SK-N-SH (cell line): Measurements from ENCODE around the gene MCCC2. TPM values are rescaled to one million over a fixed set of nuclear protein-coding genes. Genes with fewer than 3 reads are reported as not detected.

Experiments
- CTCF ChIA-PET: fragments of 300-600, 350-600 bp; formaldehyde crosslinking; extraction: SDS; loops from one replicate; lab custom pipeline; 2021; lab: Yijun Ruan, JAX
- POLR2A ChIA-PET: fragments of 350-600 bp; sonication (Branson Sonifier 250); formaldehyde crosslinking; extraction: SDS; loops from one replicate; lab custom pipeline; 2020; ENCODE audit warnings: antibody characterized with exemption, inconsistent platforms; lab: Yijun Ruan, JAX
- DNase-seq: peaks from one replicate; pipeline ENCODE4 v3.0.0; 2012
- H2AFZ ChIP-seq: fragments of 200-600 bp; sonication (generic); 2 replicates; pipeline ENCODE4 v1.8.1; 2016; ENCODE audit warnings: antibody characterized with exemption, mild to moderate bottlenecking, low read depth
- H3F3A ChIP-seq: fragments of 200-600 bp; sonication (generic); replicated peaks from 2 replicates; pipeline ENCODE3; 2016; ENCODE audit warnings: antibody characterized with exemption, mild to moderate bottlenecking; ENCODE audit not compliant: insufficient read depth
- H3K27ac ChIP-seq, 2 experiments: fragments of 200-500 bp in 1 of 2; fragments of 200-600 bp in 1 of 2; sonication (Bioruptor generic) in 1 of 2; sonication (generic), shearing (Covaris generic) in 1 of 2; 2 replicates each; pipeline versions ENCODE4 v1.5.1 to v1.6.1; 2014 to 2016; ENCODE audit warnings: low read depth in 2 of 2, inconsistent platforms in 1 of 2, low read length in 1 of 2, mild to moderate bottlenecking in 1 of 2, mixed read lengths in 1 of 2
- H3K27me3 ChIP-seq: fragments of 200-600 bp; sonication (generic), shearing (Covaris generic); 2 replicates; pipeline ENCODE4 v1.6.1; 2016; ENCODE audit warnings: mixed run types; ENCODE audit not compliant: insufficient read depth
- H3K36me3 ChIP-seq, 2 experiments: fragments of 200-500 bp in 1 of 2; fragments of 200-600 bp in 1 of 2; sonication (Bioruptor generic) in 1 of 2; sonication (generic) in 1 of 2; replicated peaks in 1 of 2; 2 replicates each; pipeline versions ENCODE3 to v1.5.1; 2014 to 2016; ENCODE audit warnings: low read length in 1 of 2, mild to moderate bottlenecking in 1 of 2; ENCODE audit not compliant: insufficient read depth in 2 of 2, control insufficient read depth in 1 of 2
- H3K4me1 ChIP-seq, 2 experiments: fragments of 200-500 bp in 1 of 2; fragments of 200-600 bp in 1 of 2; sonication (Bioruptor generic) in 1 of 2; sonication (generic), shearing (Covaris generic) in 1 of 2; 2 replicates each; pipeline versions ENCODE4 v1.5.1 to v1.6.1; 2014 to 2016; ENCODE audit warnings: low read depth in 1 of 2, low read length in 1 of 2, mixed run types in 1 of 2; ENCODE audit not compliant: insufficient read depth in 2 of 2, control insufficient read depth in 1 of 2
- H3K4me2 ChIP-seq: fragments of 200-600 bp; sonication (generic), shearing (Covaris generic); 2 replicates; pipeline ENCODE4 v1.6.1; 2017; ENCODE audit warnings: mixed run types
- H3K4me3 ChIP-seq, 2 experiments: fragments of 200-500 bp in 1 of 2; fragments of 200-600 bp in 1 of 2; sonication (Bioruptor generic) in 1 of 2; sonication (generic), shearing (Covaris generic) in 1 of 2; 2 replicates each; pipeline versions ENCODE4 v1.5.1 to v1.8.1; 2014 to 2016; ENCODE audit warnings: low read depth in 2 of 2, inconsistent platforms in 1 of 2, low read length in 1 of 2, mild to moderate bottlenecking in 1 of 2, mixed read lengths in 1 of 2, moderate library complexity in 1 of 2
- H3K79me2 ChIP-seq: fragments of 200-600 bp; sonication (generic); 2 replicates; pipeline ENCODE4 v1.8.1; 2017; ENCODE audit warnings: mild to moderate bottlenecking; ENCODE audit not compliant: insufficient read depth
- H3K9ac ChIP-seq: fragments of 200-600 bp; sonication (generic); 2 replicates; pipeline ENCODE4 v1.6.1; 2017; ENCODE audit warnings: mixed run types
- H3K9me2 ChIP-seq: fragments of 200-600 bp; sonication (generic); 2 replicates; pipeline ENCODE4 v1.6.1; 2017; ENCODE audit warnings: mixed run types
- H3K9me3 ChIP-seq: fragments of 200-600 bp; sonication (generic); 2 replicates; pipeline ENCODE4 v1.6.1; 2017; ENCODE audit warnings: mixed run types, mild to moderate bottlenecking, moderate library complexity
- H4K20me1 ChIP-seq: fragments of 200-600 bp; sonication (generic); 2 replicates; pipeline ENCODE4 v1.6.1; 2017; ENCODE audit warnings: mild to moderate bottlenecking, mixed run types; ENCODE audit not compliant: insufficient read depth
- CHD2 ChIP-seq: fragments of 150-350 bp; IDR thresholded peaks from 2 replicates; pipeline ENCODE4 v1.6.1; 2018; ENCODE audit warnings: low read length; ENCODE audit not compliant: partially characterized antibody
- CTCF ChIP-seq: fragments of 200-600 bp; sonication (generic); IDR thresholded peaks from 2 replicates; pipeline ENCODE4 v1.6.1; 2017; ENCODE audit warnings: antibody characterized with exemption, mild to moderate bottlenecking, moderate library complexity
- ELF1 ChIP-seq: IDR thresholded peaks from 2 replicates; pipeline ENCODE4 v1.4.0; 2012
- EP300 ChIP-seq, 2 experiments: IDR thresholded peaks; 2 replicates each; pipeline versions ENCODE4 v1.4.0 to v1.6.1; 2012; ENCODE audit warnings: borderline replicate concordance in 1 of 2, low read depth in 1 of 2, low read length in 1 of 2
- FOSL2 ChIP-seq: IDR thresholded peaks from 2 replicates; pipeline ENCODE4 v1.4.0; 2012; ENCODE audit warnings: low read depth, mild to moderate bottlenecking, moderate library complexity, borderline replicate concordance
- FOXM1 ChIP-seq: IDR thresholded peaks from 2 replicates; pipeline ENCODE4 v1.4.0; 2012; ENCODE audit warnings: low read depth, mild to moderate bottlenecking
- GABPA ChIP-seq: IDR thresholded peaks from 2 replicates; pipeline ENCODE4 v1.4.0; 2012; ENCODE audit warnings: low read depth, mild to moderate bottlenecking
- GATA2 ChIP-seq: sonication (generic); formaldehyde crosslinking; IDR thresholded peaks from 2 replicates; pipeline ENCODE4 v1.5.0; 2020; ENCODE audit warnings: mild to moderate bottlenecking, missing genetic modification reagents
- MXI1 ChIP-seq: IDR thresholded peaks from 2 replicates; pipeline ENCODE4 v1.6.1; 2012; ENCODE audit warnings: mild to moderate bottlenecking, low read depth, low read length, improper control_type of control experiment
- PBX3 ChIP-seq: IDR thresholded peaks from 2 replicates; pipeline ENCODE4; 2012
- RAD21 ChIP-seq: IDR thresholded peaks from 2 replicates; pipeline ENCODE4 v1.6.1; 2012; ENCODE audit warnings: mild to moderate bottlenecking, low read length
- RCOR1 ChIP-seq: fragments of 150-350 bp; IDR thresholded peaks from 2 replicates; pipeline ENCODE4 v1.6.1; 2017; ENCODE audit warnings: antibody characterized with exemption, low read length
- RFX5 ChIP-seq: IDR thresholded peaks from 2 replicates; pipeline ENCODE4 v1.6.1; 2012; ENCODE audit warnings: mild to moderate bottlenecking, improper control_type of control experiment, low read length
- RXRA ChIP-seq: IDR thresholded peaks from 2 replicates; pipeline ENCODE4 v1.4.0; 2012; ENCODE audit warnings: low read depth, mild to moderate bottlenecking, borderline replicate concordance
- SMC3 ChIP-seq: IDR thresholded peaks from 2 replicates; pipeline ENCODE4 v1.6.1; 2012; ENCODE audit warnings: low read depth, low read length, improper control_type of control experiment
- TAF1 ChIP-seq: IDR thresholded peaks from 2 replicates; pipeline ENCODE4 v1.6.1; 2012; ENCODE audit warnings: low read depth, mild to moderate bottlenecking, low read length, moderate library complexity, borderline replicate concordance
- TEAD4 ChIP-seq: IDR thresholded peaks from 2 replicates; pipeline ENCODE4 v1.4.0; 2012; ENCODE audit warnings: mild to moderate bottlenecking, borderline replicate concordance; ENCODE audit not compliant: insufficient read depth
- USF1 ChIP-seq: IDR thresholded peaks from 2 replicates; pipeline ENCODE4 v1.4.0; 2012; ENCODE audit warnings: low read depth, borderline replicate concordance
- YY1 ChIP-seq: IDR thresholded peaks from 2 replicates; pipeline ENCODE4 v1.4.0; 2012; ENCODE audit warnings: low read depth, mild to moderate bottlenecking
- whole genome bisulfite sequencing: methylation state at CpG from one replicate; pipeline ENCODE4 v1.1.6; 2017; ENCODE audit warnings: low lambda C conversion rate; 5-methylcytosine and 5-hydroxymethylcytosine counted together
- polyA plus RNA-seq, 3 experiments: library from polyadenylated mRNA; depleted of rRNA; stranded (reverse); fragments of >200 nt; gene quantifications; 2 replicates each; pipeline ENCODE4 v1.2.3, GENCODE V29; 2012

Gene MCCC2
- polyA plus RNA-seq, 1 of the 3 experiments (the other 2 are of a cell fraction) = 33.6 TPM

GRCh38 chr5:71621268-71621667, 34.1 kb downstream of the MCCC2 start:
- H3K79me2 ChIP-seq = 0 out of 2 replicates have a peak, but pooled peaks cover 4% of the 10 kb centered on the region
- no peak for DNase-seq
- ChIA-PET POLR2A (no interaction called here), CTCF (no interaction called here)
- no peaks in the 10 kb centered on the region for H3F3A ChIP-seq
- H3K4me1 ChIP-seq = no peaks in the 10 kb centered on the region
- H3K27ac ChIP-seq = no peak overlapping the region
- no peaks in the 10 kb centered on the region for H3K27me3 ChIP-seq
- no peak overlapping the region for H3K4me2 ChIP-seq
- H3K9me3 ChIP-seq = no peaks in the 10 kb centered on the region
- no peak overlapping the region for H3K9ac ChIP-seq
- no peak for TF ChIP-seq RFX5
- TF ChIP-seq GABPA = no peak
- TF ChIP-seq TAF1 = no peak
- no peak overlapping the region for H2AFZ ChIP-seq
- H4K20me1 ChIP-seq = no peaks in the 10 kb centered on the region
- peaks cover 9 to 20% of the 10 kb centered on the region in 2 experiments for H3K36me3 ChIP-seq
- no peak overlapping the region for H3K4me3 ChIP-seq
- no peaks in the 10 kb centered on the region for H3K9me2 ChIP-seq
- WGBS = 94% methylated on average over 3 of the region's 3 CpGs

GRCh38 chr5:71621741-71622140, 34.6 kb downstream of the MCCC2 start:
- 87% methylated on average over 2 of the region's 2 CpGs for WGBS
- Histone ChIP-seq H3K9me3 (no peaks in the 10 kb centered on the region), H3K27ac (no peak overlapping the region), H3K9ac (no peak overlapping the region), H3F3A (no peaks in the 10 kb centered on the region), H2AFZ (no peak overlapping the region), H4K20me1 (no peaks in the 10 kb centered on the region), H3K4me3 (no peak overlapping the region), H3K36me3 (peaks cover 8 to 15% of the 10 kb centered on the region in 2 experiments), H3K79me2 (0 out of 2 replicates have a peak, but pooled peaks cover 4% of the 10 kb centered on the region), H3K9me2 (no peaks in the 10 kb centered on the region), H3K4me1 (no peaks in the 10 kb centered on the region), H3K4me2 (no peak overlapping the region), H3K27me3 (no peaks in the 10 kb centered on the region)
- ChIA-PET POLR2A (no interaction called here), CTCF (no interaction called here)
- no peak for DNase-seq
- no peak for TF ChIP-seq ELF1
- no peak for TF ChIP-seq RXRA

- POLR2A ChIA-PET = no interaction called here
- no peak overlapping the region for H3K4me3 ChIP-seq
- no peak overlapping the region for H2AFZ ChIP-seq
- no peaks in the 10 kb centered on the region for H3K9me3 ChIP-seq
- no peak overlapping the region for H3K9ac ChIP-seq
- 95% methylated on average over 7 of the region's 10 CpGs for WGBS
- no peak overlapping the region for H3K27ac ChIP-seq
- no peaks in the 10 kb centered on the region for H3K9me2 ChIP-seq
- peaks cover 8% of the 10 kb centered on the region in 2 experiments for H3K36me3 ChIP-seq
- no peak for DNase-seq
- CTCF ChIA-PET = no interaction called here
- no peaks in the 10 kb centered on the region for H3K4me1 ChIP-seq
- H3K4me2 ChIP-seq = no peak overlapping the region
- no peaks in the 10 kb centered on the region for H4K20me1 ChIP-seq
- H3F3A ChIP-seq = no peaks in the 10 kb centered on the region
- H3K27me3 ChIP-seq = no peaks in the 10 kb centered on the region
- H3K79me2 ChIP-seq = 0 out of 2 replicates have a peak, but pooled peaks cover 4% of the 10 kb centered on the region
- TF ChIP-seq SMC3 = no peak
- no peak for TF ChIP-seq CTCF
- no peak for TF ChIP-seq PBX3
- no peak for TF ChIP-seq RAD21
- no peak for TF ChIP-seq TEAD4
- no peak for TF ChIP-seq GATA2
- TF ChIP-seq EP300 (IDR thresholded peaks at IDR 0.05; ENCODE audit: borderline replicate concordance in 1 of 2, low read depth in 1 of 2, low read length in 1 of 2) = no peak
- no peak for TF ChIP-seq GABPA
- no peak for TF ChIP-seq FOSL2
- TF ChIP-seq RCOR1 = no peak
- no peak for TF ChIP-seq USF1
- TF ChIP-seq RXRA = no peak
- no peak for TF ChIP-seq CHD2
- TF ChIP-seq MXI1 = no peak
- TF ChIP-seq YY1 = no peak
- TF ChIP-seq TAF1 = no peak
- no peak for TF ChIP-seq RFX5
- no peak for TF ChIP-seq FOXM1
These were observed 36.2 kb downstream of the MCCC2 start for GRCh38 chr5:71623221-71623794.
